Activated effector memory CD4-positive, alpha-beta T cell treated with Interleukin-2 at 50 U/mL for 16 hours (primary cell): ENCODE data around the gene RNF126.
"Not testable (repeated sequence)": the region's sequence is repeated elsewhere in the genome, so short reads cannot be mapped to it uniquely, and the experiment has no call there.

ENCODE experiments used
- DNase-seq: peaks from one replicate; pipeline ENCODE4 v3.0.0-alpha.2; 2020

Gene RNF126

DNA sequence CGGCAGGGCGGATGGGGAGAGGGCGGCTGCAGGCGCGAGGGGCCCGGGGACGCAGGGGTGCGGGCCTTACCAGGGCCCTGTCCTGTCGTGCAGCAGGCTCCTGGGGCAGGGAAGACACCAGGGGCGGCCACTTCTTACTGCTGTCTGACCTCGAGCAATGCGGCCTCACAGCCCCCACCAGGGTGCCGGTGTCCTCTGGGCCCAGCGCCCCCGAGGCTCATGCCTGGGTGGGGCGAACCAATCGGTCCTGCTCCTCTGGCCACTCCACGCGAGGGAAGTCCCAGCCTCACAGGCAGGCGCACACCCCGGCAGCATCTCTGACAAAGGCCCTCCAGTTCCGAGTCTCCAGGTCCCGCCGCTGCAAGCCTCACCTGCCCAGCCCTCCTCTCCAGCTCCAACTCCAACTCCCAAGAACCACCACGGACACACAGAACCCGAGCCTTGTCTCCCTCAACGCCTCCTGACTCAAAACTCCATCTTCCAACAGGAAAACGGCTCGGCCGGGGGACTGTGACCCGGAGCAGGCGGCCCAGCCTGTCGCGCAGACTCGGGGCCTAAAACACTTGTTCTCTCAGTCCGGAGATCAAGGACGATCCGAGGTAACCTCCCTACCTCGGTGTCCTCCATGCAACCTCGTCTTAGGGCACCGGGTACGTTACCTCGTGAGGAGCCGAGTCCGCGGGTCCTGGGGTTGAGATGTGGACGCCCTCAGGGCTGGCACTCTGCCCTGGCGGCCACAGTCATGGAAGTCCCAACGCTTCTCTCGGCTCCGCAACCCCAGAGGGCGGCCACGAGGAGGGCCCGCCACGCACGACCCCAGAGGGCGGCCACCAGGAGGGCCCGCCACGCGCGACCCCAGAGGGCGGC lies 16.9 kb downstream of the RNF126 start:
- no peak for DNase-seq

DNA sequence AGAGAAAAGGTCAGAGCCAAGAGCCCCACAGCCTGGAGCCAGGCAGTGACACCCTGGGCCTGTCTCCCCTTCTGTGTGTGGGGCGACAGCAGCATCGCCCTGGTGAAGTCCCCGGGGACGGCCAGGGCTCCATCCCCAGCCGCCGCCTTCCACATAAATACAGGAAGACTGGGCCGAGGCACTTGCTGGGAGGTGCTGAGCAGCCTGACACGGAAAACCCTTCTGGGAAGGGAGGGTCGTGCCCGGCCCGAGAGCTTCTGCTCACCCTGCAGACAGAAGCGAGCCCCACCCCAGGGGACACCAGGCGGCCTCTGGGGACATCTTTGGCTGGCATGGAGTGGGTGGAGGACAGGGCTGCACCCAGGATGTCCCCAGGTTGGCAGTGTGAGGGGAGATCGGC lies 18.2 kb downstream of the RNF126 start:
- no peak for DNase-seq

DNA sequence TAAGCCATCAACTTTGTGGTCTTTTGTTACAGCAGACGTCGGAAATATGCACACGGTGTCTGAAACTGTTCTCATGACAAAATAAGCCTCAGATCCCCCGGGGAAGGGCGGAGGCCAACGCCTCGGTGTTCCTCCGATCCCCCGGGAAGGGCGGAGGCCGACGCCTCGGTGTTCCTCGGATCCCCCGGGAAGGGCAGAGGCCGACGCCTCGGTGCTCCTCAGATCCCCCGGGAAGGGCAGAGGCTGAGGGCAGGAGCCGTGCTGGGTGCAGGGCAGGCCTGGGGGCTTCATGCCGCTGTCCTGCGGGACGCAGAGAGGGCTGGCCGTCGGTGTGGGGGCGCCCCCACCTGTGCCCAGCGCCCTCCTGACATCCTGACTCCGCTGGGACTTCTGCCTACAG lies 18.7 kb downstream of the RNF126 start:
- DNase-seq, result no peak

DNA sequence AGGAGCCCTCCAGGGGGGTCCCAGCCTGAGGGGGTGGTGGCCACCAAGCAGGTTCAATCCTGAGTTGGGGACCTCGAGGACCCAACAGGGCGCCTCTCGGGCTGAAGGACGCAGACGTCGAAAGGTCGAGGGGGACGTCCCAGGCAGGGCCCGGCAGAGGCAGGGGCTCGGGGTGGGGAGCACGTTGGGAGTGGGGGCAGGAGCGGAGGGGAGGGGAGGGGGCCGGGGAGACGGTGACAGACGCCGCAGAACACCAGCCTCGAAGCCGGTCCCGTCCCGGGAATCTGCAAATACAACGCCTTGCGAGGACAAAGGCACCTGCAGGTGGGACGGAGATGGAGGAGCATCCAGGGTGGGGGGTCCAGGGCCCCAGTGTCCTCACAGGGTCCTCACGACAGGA lies 19.3 kb downstream of the RNF126 start:
- no peak for DNase-seq

DNA sequence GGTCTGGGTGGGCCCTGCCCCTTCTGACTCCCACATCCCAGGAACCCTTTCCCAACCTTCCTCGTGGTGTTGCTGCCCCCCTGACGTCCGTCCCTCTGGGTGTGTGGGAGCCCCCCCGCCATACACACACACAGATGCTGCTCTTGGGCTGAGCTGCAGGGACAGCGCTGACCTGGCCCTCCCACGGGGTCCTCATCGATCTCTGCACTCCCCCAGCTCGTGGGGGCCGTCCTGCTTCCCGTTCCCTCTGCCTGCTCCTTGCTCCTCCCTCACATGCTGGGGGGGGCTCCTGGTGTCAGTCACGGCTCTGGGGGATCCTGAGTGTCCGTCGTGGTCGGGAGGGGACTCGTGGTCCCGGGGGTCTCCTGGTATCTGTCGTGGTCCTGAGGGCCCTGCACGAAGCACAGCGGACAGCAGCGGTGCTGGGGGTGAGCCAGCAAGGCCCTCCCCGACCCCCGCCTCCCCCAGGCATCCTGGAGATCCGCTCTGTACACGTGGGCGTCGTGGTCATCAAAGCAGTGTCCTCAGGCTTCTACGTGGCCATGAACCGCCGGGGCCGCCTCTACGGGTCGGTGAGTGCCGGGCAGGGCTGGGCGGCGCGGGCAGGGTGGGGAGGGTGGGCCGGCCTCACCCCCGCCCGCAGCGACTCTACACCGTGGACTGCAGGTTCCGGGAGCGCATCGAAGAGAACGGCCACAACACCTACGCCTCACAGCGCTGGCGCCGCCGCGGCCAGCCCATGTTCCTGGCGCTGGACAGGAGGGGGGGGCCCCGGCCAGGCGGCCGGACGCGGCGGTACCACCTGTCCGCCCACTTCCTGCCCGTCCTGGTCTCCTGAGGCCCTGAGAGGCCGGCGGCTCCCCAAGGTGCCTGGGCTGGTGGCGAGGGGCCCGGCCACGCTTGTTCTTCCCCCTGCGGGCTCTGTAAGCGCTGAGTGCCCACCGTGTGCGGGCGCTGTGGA lies 20.0 kb downstream of the RNF126 start:
- no peak for DNase-seq

DNA sequence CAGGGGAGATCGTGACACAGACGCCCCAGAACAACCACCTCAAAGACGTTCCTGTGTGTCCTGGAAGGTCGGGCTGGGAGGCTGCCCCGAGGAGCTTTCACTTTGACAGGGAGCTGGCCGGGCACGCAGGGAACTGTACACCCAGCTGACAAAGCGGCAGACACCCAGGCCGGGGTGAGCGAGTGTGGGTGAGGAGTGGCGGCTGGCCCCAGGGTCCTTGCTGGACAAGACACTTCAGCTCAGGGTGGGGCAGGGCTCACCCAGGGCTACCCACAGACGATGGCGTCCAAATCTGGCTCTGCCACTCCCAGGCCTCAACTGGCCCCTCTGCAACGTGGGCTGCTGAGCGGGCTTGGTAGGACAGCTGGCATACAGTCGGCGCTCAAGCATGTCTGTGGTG lies 21.3 kb downstream of the RNF126 start:
- DNase-seq, result no peak

DNA sequence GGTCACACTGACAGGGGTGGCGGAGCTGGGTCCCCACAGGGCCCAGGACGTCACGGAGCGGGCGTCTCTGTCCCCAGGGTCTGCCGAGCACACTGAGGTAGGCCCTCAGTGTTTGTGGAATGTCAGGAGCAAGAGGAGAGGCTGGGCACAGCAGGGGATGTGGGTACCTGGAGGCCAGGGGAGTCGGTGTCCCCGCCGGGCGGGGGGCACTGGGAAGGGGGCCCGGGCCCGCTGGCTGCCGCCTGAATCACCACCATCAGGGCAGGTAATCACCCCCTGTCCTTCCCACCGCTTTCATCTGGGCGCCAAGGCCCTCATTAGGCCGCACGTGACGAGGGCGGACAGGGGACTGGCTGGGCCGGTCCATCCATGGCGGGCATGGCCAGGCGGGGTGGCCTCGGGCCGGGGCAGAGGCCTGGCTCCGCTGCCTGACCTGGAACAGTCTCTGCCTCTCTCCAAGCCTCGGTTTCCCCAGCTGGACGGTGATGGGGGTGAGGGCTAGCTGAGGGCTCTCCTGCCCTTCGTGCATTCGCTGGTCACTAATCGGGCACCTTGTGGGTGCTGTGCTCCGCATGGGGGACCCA lies 22.3 kb downstream of the RNF126 start:
- no peak for DNase-seq

DNA sequence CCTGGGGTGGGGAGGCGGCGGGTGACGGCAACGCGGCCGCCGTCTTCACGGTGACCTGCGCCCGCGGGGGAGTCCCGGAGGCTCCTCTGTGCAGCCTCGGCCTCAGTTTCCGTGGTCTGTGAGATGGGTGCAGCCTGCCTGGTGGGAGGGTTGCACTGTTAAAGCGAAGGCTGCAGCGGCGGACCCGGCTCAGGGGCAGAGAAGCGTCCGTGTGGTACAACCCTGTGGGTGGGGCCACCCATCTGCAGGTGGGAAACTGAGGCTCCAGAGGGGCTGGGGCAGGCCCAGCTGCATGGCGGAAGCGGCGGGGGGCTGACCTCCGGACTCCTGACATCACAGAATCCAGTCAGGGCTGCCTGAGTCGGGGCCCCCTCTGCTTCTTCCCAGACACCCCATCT lies 22.9 kb downstream of the RNF126 start:
- DNase-seq, result no peak

DNA sequence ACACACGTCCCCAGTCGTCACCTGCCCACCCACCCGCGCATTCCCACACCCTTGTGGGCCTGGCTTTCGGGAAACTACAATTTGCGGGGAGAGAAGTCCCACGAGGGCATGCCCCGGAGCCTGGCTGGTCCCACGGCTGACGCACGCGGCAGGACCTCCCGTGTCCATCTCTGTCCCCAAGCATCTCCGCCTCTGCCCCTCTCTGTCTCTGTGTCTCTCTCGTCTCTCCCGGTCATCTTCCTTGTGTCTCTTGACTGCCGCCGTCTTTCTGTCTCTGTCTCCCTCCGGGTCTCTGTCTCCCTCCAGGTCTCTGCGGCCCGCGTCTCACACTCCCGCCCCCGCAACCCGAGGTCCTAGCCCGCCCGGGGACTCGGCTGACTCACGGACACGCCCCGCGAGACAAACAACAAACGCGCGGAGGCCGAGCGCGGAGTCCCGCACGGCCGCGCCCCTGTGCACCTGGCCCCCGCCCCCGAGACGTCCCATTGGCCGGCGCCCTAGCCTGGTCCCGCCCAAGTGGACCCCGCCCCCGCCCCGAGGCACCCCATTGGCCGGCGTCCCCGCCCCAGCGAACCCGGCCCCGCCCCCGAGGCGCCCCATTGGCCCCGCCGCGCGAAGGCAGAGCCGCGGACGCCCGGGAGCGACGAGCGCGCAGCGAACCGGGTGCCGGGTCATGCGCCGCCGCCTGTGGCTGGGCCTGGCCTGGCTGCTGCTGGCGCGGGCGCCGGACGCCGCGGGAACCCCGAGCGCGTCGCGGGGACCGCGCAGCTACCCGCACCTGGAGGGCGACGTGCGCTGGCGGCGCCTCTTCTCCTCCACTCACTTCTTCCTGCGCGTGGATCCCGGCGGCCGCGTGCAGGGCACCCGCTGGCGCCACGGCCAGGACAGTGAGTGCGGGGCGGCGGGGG lies 23.5 kb downstream of the RNF126 start, which contains the start of gene FGF22:
Gene FGF22, plus strand, starts transcription at position 627 of the 908 bp plus-strand sequence. Its CDS starts 47 bp downstream, at position 674.
- peak; percentile 96 for DNase-seq

DNA sequence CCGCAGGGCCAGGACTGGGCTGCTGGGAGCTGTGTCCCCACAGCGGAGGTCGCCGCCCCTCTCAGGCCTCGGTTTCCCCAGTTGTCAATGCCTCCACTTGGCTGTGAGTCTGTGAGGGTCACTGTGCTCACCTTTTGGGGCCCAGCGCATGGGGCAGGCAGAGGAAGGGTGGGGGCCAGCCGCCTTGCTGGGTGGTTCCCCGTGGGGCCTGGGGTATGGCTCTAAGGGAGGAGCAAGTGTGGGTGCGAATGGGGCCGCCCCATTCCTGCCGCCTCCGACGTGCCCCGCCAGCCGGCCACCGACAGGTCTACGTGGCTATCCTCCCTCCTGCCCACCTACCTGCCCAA lies 24.1 kb downstream of the RNF126 start:
- no peak for DNase-seq

DNA sequence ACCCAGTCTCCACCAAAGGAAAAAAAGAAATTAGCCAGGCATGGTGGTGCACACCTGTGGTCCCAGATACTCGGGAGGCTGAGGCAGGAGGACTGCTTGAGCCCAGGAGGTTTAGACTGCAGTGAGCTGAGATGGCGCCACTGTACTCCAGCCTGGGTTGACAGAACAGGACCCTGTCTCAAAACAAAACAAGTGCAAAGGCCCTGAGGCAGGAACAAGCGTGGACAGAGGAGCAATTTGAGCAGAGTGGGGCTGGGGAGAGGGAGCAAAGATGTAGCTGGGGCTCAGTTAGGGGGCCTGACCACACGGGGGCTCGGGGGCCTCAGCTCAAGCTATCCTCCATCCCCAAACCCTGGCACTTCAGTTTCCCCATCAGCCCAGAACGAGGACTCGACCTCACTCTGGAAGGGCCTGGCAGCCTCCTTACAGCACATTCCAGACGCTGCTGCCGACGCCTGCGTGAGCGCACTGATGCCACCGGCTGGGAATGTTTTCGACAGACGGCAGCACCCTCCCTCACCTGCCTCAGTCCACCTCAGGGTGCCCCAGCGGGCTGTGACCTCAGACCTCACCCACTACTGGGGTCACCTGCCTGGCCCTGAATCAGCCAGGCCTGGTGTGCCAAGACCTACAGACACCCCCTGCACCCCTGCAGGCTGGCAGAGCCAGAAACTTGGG lies 27.9 kb downstream of the RNF126 start:
- no peak for DNase-seq

DNA sequence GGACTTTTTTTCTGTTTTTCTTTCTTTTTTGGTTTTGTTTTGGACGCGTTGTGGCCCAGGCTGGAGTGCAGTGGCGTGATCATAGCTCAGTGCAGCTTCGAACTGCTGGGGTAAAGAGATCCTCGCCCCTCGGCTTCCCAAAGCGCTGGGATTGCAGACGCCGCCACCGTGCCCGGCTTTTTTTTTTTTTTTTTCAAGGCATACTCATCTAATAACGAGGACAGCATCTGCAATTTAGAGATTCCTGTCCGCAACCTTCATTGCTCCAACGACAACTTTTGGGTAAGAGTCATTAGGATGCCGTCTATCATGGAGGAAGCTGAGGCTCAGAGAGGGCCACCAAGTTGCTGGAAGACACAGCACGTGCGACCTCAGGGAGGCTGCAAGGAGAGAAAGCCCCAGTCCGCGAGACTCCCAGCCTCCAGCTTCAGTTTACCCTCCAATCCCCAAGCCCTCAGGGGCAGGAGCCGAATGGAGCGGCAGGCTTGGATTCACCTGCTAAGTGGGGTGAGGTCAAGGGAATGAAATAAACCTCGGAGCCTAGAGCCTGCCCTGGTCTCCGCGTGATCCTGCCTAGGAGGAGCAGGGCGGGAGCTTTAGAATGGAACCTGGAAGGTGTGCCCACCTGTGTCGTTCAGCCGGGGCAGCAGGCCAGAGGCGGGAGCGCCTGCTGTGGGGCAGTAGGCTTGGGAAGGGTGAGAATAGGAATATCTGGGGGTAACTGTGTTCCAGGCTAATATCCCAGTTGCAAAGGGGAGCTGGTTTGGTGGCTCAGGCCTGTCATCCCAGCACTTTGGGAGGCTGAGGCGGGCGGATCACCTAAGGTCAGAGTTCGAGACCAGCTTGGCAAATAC lies 29.0 kb downstream of the RNF126 start:
- DNase-seq, result no peak

DNA sequence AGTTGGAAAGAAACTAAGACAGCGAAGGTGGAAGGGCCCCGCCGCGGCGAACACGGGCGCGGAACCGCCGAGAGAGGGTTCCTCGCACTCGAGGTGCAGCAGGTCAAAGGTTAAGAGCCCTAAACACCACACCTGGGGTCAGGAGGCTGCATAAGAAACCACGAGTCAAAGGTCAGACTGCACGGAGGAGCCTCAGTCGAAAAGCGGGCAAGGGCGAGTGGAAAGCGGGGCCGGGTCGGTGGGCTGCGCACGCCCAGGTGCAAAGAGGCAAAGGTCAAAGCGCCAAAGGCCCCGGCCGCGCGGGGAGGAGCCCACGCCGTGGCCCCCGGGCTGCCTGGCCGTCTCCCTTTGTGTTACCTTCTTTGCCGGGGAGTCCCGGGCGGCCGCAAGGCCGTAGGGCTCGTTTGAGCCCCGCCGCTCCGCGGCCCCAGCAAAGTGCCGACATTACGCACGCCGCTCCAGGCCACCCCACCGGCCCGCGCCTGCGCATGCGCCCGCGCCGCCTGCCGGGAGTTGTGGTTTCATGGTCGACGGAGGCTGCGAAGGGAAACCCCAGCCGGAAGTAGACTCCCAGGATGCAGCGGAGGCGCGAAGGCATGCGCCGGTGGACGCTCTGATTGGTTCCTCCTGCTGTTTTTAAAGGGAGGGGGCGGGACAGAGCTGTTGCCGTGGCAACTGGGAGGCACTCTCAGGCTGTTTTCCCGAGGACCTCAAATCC lies 29.8 kb downstream of the RNF126 start, which contains the start of gene POLRMT:
Gene POLRMT, minus strand, starts transcription at position 470 of the 718 bp plus-strand sequence. Its CDS starts 25 bp downstream, at position 445.
- peak; percentile 94 for DNase-seq

DNA sequence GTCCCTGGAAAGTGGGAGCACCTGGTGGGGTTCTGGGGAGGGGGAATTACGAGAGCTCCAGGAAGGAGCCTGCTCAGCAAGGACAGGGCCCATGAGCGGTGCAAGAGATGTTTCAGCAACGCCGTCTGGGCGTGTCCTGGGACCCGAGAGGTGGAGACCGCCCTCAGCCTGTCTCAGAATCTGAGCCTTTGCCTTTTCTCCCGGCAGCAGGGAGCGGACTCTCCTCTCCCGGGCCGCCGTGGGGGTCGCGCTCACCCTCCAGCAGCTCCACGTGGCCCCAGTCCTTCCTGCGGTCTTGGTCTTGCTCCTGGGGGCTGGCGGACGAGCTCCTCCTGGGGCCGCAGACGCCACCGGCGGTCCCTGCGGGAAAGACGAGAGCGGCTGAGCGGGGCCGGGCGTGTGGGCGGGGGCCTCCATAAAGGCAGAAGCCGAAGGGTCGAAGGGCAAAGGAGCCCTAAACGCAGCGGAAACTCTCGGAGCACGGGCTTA lies 30.4 kb downstream of the RNF126 start:
- DNase-seq, result no peak

DNA sequence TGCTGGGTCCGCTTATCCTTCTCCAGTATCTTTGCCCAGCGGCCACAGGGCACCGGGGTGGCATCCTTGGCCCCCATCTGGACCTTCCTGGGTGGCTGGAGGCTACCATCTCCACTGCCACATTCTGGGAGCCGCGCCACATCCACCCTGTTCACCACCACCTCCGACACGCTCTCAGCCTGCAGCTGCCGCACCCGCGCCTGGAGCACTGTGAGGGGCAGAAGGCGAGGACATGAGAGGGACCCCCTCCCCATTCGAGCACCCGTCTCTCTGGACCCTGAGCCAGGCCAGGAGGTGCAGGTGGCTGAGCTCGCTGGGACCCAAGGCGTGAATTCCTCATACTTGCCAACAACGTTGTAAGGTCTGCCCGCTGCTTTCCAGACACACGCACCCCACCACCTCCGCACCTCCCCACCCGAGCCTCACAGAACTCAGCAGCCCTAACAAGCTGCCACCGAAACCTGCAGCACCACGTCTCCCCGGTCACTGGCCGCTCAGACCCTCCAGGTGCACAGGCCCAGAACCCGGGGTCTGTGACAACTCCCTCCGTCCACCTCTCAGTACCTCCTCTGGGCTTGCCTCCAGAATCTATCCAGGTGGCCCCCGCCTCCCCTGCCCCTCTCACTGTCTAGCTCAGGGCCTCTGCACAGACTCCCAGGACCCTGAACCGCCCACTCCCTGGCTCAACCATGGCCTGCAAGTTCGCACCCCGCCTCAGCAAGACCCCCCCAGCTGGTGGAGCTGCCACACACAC lies 32.9 kb downstream of the RNF126 start:
- DNase-seq, result no peak

DNA sequence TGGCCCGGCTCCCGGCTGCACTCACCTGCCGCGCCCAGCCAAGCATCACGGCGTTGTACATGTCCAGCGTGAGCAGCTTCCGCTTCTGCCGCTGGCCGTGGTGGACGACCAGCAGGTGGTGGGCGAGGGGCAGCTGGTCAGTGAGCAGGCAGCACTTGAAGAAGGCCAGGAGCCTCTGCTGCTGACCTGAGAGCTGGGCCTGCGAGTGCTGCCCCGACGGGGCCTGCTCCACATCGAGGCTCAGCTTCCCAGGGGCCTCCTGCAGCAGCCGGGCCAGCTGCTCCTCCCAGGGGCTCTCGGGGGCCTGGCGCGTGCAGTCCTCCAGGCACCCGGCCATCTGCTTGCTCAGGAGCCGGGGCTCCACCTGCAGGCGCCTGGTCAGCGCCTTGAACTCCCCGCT lies 33.5 kb downstream of the RNF126 start:
- DNase-seq, result not testable (repeated sequence)

DNA sequence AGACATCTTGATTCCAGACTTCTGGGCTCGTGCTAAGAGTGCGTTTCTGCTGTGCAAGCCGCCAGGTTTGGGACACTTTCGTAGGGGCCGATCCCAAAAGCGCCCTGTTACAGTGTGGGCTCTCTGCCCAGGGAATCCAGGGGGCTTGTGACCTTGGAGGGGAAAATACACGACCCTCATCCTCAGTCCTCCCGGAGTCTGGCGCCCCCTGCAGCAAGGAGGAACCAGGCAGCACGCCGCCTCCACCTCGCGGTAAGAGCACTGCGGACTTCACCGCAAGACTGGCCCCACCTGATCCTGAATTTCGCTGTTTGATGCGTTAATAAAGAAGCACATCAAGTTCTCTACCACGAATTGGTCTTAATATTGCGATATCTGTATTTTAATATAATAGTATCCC lies 34.8 kb downstream of the RNF126 start:
- DNase-seq, result no peak

DNA sequence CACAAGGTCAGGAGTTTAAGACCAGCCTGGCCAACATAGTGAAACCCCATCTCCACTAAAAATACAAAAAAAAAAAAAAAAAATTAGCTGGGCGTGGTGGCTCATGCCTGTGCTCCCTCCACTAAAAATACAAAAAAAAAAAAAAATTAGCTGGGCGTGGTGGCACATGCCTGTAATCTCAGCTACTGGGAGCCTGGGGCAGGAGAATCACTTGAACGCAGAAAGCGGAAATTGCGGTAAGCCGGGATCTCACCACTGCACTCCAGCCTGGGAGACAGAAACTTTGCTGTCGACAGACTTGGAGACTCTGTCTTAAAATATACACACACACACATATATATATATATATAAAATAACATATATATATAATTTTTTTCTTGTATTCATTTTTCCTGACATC lies 36.4 kb downstream of the RNF126 start:
- not testable (repeated sequence) for DNase-seq

DNA sequence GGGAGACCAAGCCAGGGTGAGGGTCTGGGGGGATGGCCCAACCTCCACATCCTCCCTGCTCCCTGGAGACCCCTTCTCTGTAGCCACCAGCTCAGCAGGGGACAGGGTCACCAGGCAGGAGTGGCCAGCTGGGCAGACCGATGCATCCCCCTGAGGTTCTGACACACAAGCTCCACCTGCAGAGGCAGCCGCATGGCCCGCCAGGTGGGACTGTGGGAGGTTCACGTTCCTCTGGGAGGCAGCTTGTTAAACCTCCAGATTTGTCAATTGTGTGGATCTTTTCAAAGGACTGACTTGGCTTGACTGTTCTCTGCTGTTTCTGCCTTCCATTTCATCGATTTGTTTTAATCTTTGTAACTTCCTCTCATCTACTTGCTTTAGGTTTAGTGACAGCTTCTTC lies 37.8 kb downstream of the RNF126 start:
- no peak for DNase-seq
